Stimulated activated CD8-positive, alpha-beta memory T cell treated with anti-CD3 and anti-CD28 coated beads, Interleukin-15, amount 100 ng/mL, for 24 hours (primary cell): Measurements from ENCODE around the gene MSH5.
"Not testable (repeated sequence)": the region's sequence is repeated elsewhere in the genome, so short reads cannot be mapped to it uniquely, and the experiment has no call there.

Experiments
- DNase-seq: peaks from one replicate; pipeline ENCODE4 v3.0.0-alpha.2; 2020; ENCODE audit warnings: low read depth

MSH5 gene

GRCh38 chr6:31801031-31801927 lies 61.5 kb downstream of the MSH5 start:
- not testable (repeated sequence) for DNase-seq

- DNase-seq: no peak
These were observed 66.2 kb downstream of the MSH5 start for GRCh38 chr6:31805939-31806469.

- DNase-seq: peak; percentile 88
These were observed 66.9 kb downstream of the MSH5 start, which contains the start of gene LSM2 for GRCh38 chr6:31806470-31807272. TSS of gene LSM2 (minus strand) at chr6:31806966. CDS start at chr6:31806757, 209 bp downstream.

- not testable (repeated sequence) for DNase-seq
These were observed 68.8 kb downstream of the MSH5 start for GRCh38 chr6:31808599-31808998.

GRCh38 chr6:31811645-31812044 lies 71.8 kb downstream of the MSH5 start:
- no peak for DNase-seq
